GM12872 (cell line): ENCODE results near the gene CAB39.

Experiments used
- TF ChIP-seq, protein P1 (sequence below): IDR thresholded peaks from 3 replicates; pipeline ENCODE4 v1.5.1; 2011; ENCODE audit warnings: low read depth, mild to moderate bottlenecking, low read length, moderate library complexity; ENCODE audit not compliant: insufficient read depth

The CAB39 gene

DNA sequence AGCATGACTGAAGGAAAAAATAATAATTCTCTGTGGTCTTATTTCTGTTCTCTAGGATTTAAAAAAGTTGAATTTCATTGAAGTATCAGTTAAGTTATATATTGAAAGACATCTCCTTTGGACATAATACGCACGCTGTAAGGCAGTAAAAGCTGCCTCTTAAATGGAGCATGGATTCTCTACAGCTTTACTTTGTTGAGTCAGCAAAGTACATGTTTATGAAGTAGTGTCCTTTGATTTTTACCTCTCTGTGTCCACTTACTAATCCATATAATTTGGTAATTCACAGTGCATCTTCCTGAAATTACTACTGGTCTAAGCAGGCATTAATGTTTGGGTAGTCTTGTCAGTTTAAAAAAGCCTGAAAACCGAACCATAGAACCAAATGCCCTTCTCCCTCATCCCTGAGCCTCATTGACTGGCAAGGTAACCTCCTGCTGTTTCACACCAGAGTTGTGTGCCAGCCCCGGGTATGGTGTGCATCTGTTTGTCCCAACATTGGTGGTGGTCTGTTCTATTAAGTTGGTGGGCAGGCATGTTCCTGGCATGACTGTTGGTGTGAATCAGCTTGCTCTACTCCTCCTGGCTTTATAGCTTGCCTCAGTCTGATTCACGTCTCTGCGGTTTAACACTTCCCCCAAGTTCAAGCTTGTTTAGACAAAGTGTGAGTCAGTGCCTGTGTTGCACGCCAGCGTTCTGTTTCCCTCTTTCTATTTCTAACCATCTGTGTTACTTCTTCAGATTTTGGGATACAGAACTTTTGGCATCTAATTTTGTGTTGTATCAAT lies 81.1 kb downstream of the CAB39 start:
- TF ChIP-seq, protein P1, sequence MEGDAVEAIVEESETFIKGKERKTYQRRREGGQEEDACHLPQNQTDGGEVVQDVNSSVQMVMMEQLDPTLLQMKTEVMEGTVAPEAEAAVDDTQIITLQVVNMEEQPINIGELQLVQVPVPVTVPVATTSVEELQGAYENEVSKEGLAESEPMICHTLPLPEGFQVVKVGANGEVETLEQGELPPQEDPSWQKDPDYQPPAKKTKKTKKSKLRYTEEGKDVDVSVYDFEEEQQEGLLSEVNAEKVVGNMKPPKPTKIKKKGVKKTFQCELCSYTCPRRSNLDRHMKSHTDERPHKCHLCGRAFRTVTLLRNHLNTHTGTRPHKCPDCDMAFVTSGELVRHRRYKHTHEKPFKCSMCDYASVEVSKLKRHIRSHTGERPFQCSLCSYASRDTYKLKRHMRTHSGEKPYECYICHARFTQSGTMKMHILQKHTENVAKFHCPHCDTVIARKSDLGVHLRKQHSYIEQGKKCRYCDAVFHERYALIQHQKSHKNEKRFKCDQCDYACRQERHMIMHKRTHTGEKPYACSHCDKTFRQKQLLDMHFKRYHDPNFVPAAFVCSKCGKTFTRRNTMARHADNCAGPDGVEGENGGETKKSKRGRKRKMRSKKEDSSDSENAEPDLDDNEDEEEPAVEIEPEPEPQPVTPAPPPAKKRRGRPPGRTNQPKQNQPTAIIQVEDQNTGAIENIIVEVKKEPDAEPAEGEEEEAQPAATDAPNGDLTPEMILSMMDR, result no peak

DNA sequence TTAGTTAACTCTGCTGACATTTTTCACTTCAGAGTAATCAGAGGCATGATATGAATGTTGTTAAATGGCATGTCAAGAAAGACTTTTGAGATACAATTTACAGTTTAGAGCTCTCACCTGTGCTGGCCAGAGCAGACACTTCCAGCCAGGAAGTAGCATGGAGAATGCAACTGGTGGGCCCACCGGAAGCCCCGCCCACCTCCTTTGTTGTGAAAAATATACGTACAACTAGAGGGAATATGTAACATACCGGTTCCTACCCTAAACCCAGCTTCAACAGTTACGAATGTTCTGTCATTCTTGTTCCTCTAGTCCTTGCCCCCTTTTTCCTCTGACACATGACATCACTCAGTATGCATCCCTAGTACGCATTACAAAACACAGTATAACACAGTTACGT lies 81.9 kb downstream of the CAB39 start:
- TF ChIP-seq, protein P1, result no peak

DNA sequence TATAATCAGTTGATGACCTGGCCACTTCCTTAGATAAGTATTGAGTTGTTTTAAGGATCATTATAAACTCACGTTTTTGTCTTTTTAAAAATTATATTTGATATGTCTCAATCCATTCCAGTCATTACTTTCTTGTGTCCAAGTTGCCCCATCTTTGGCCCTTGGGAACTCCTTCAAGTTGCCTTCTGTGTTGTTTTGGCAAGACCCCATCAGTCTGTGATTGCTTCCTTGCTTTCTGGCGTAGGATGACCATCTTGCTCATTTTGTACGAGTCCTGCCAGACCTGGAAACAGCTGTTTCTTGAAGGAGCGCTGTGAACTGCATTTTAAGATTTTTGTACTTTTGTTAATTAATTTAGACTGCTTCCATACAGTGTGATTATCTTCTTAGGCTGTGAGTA lies 83.2 kb downstream of the CAB39 start:
- TF ChIP-seq, protein P1, result no peak

DNA sequence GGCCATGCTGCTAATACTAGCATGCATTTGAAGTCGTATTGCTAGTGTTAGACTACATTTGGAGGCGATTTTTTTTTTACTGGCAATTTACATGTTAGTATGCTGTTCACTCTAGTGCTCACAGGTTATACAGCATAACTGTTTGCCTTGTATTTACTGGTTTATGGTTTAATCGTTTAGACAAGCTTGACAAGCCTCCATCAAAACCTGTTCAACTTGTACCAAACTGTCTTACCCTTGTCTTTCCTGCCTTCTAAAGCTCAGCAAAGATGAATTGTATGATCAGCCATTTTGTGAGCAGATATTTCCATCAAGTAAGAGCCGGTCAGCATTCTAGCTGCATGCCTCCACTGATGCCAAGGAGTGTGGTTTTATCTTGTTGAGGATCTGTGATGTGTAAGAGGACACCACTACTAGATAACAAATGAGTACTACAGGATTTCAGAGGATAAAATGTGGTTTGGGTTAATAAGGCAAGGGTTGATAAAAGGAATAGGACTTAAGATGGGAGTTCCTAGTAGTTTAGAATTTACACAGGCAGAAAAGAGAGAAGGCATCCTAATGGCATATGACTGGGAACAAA lies 83.7 kb downstream of the CAB39 start:
- TF ChIP-seq, protein P1, result no peak

DNA sequence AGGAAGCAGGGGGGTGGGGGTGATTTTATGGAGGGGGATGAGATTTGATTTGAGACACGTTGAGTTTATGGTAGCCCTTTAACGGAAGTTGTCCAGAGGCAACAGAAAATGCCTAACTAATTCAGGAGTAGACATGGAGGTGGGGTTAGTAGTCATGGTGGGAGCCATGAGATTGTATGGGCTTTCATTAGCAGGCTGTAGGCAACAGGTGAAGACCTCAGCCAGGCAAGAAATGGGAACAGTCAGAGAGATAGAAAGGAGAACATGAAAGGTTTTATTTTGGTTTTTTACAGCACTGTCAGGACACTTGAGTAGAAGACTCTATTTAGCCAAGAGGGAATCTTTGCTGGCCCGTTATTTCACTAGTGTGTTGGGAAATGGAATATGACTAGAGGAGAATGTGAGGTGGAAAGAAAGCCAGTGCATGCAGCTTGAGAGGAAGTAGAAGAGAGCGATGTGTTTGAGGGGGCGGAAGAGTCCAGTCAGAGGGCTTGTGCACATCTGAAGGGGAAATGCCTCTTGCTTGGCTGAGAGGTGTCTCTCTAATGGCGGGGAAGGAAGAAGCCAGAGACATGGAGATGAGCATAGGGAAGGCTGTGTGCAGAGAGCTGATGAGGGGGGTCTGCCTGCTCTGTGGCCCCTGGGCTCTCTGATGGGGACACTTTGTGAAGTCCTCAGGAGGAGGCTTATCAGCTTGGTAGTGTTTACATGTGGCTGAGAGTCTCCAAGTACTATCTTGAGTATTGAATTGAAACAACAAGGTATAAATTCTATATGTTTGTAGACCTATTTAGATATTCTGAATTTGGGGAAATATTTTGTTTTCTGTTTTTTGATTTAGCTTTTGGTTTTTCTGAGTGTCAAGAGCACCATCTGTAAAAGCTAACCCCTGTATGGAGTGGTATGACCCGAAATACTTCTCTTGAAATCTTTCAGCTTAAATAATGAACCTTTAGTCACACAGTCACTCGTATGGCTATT lies 85.2 kb downstream of the CAB39 start:
- TF ChIP-seq, protein P1, result no peak

DNA sequence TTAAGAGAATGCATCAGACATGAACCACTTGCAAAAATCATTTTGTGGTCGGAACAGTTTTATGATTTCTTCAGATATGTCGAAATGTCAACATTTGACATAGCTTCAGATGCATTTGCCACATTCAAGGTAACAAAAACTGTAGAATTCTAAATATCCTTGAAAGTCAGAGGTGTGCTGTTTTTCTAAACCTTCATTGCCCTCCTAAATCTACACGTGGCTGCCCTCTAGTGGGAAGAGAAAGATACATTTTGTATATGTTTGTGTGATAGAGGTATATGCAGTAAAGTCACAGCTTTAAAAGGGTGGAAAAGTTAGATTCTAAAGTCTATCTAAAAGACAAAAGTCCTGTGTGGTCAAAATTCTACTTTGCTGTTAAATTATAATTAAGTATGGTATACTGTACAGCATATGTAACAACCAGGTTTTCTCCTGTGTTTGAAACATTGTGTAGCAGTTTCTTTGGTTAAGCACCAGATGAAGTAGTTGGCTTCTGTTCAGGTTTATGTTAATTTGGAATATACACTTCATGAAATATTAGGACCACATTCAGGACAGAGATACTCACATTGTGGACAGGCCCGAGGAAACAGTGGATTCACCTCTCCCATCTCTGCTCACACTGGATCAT lies 86.2 kb downstream of the CAB39 start:
- TF ChIP-seq, protein P1, result peak; percentile 57; the same call in 2 of the 3 replicates
